Hepatocyte (in vitro differentiated cells): ENCODE data around the gene ARL15.

Experiments
- EZH2 ChIP-seq: fragments of 200-600 bp; sonication (generic); IDR thresholded peaks from 2 replicates; pipeline ENCODE4 v1.6.1; 2016; ENCODE audit warnings: antibody characterized with exemption, mild to moderate bottlenecking, borderline replicate concordance
- EZH2phosphoT487 ChIP-seq: fragments of 200-600 bp; sonication (generic); IDR thresholded peaks from one replicate; pipeline ENCODE4 v1.6.1; 2018; ENCODE audit warnings: antibody characterized with exemption, mild to moderate bottlenecking, low read depth, moderate library complexity; ENCODE audit not compliant: unreplicated experiment, severe bottlenecking
- TF ChIP-seq, protein P1 (sequence below): fragments of 200-600 bp; sonication (generic); IDR thresholded peaks from 2 replicates; pipeline ENCODE4 v1.5.1; 2016; ENCODE audit warnings: antibody characterized with exemption, mild to moderate bottlenecking; ENCODE audit not compliant: poor library complexity

DNA sequence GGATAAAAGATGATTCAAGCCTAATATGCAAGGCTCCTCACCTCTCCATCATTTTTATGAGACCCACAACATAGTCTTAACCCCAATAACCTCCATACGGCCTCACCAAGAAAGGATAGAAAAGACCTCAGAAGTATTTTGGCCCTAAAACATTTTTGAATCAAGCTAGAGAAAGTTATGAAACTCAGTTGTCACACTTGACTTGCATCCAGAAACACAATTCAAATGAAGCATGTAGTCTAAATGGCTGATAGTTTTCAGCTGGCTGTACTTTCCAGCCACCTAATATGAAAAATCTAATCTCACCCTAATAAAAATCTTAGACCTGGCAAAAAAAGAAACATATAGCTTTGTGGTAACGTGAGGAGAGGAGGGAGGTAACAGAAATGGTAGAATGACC, 116.1 kb downstream of the ARL15 start:
- TF ChIP-seq EZH2phosphoT487 (no peak), EZH2 (no peak)
- TF ChIP-seq, protein P1, sequence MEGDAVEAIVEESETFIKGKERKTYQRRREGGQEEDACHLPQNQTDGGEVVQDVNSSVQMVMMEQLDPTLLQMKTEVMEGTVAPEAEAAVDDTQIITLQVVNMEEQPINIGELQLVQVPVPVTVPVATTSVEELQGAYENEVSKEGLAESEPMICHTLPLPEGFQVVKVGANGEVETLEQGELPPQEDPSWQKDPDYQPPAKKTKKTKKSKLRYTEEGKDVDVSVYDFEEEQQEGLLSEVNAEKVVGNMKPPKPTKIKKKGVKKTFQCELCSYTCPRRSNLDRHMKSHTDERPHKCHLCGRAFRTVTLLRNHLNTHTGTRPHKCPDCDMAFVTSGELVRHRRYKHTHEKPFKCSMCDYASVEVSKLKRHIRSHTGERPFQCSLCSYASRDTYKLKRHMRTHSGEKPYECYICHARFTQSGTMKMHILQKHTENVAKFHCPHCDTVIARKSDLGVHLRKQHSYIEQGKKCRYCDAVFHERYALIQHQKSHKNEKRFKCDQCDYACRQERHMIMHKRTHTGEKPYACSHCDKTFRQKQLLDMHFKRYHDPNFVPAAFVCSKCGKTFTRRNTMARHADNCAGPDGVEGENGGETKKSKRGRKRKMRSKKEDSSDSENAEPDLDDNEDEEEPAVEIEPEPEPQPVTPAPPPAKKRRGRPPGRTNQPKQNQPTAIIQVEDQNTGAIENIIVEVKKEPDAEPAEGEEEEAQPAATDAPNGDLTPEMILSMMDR = no peak
